Gastroesophageal sphincter (tissue), 4 donors: ENCODE measurements around the gene ADCY2. TPM values are rescaled to one million over a fixed set of nuclear protein-coding genes. Genes with fewer than 3 reads are reported as not detected.

Experiments used
- ATAC-seq: fragments of 150-250 bp; one replicate; pipeline ENCODE4 v1.9.1; 2016; ENCODE audit warnings: mild to moderate bottlenecking, moderate library complexity
- H3K27ac ChIP-seq, 4 donors: fragments of 200-600 bp; sonication (generic) in 3 of 4; 1 replicate in 3 of 4; 2 replicates in 1 of 4; pipeline ENCODE4 v1.5.1; 2016 to 2019
- H3K27me3 ChIP-seq: fragments of 200-600 bp; sonication (generic); one replicate; pipeline ENCODE4 v1.5.1; 2019
- H3K36me3 ChIP-seq, 2 donors: fragments of 200-600 bp; sonication (generic); one replicate each; pipeline ENCODE4 v1.5.1; 2019; ENCODE audit warnings: control low read depth in 1 of 2
- H3K4me1 ChIP-seq, 3 donors: fragments of 200-600 bp; sonication (generic); 1 replicate in 2 of 3; 2 replicates in 1 of 3; pipeline ENCODE4 v1.5.1; 2016 to 2019; ENCODE audit warnings: control low read depth in 2 of 3
- H3K4me3 ChIP-seq, 2 donors: fragments of 200-600 bp; sonication (generic); one replicate each; pipeline ENCODE4 v1.5.1; 2019; ENCODE audit warnings: mild to moderate bottlenecking in 1 of 2, moderate library complexity in 1 of 2
- H3K9me3 ChIP-seq, 3 donors: fragments of 200-600 bp; sonication (generic); one replicate each; pipeline ENCODE4 v1.5.1; 2017 to 2019; ENCODE audit warnings: control low read depth in 2 of 3
- EP300 ChIP-seq: sonication (generic); formaldehyde crosslinking; IDR thresholded peaks from one replicate; pipeline ENCODE4 v1.6.1; 2017; ENCODE audit warnings: antibody characterized with exemption, mild to moderate bottlenecking
- POLR2A ChIP-seq, 2 donors: fragments of 450-650 bp; IDR thresholded peaks; one replicate each; pipeline ENCODE4 v1.6.1; 2017; ENCODE audit warnings: antibody characterized with exemption in 2 of 2, mild to moderate bottlenecking in 2 of 2, moderate library complexity in 1 of 2
- POLR2AphosphoS5 ChIP-seq: sonication (generic); formaldehyde crosslinking; IDR thresholded peaks from one replicate; pipeline ENCODE4 v1.6.1; 2017; ENCODE audit warnings: antibody characterized with exemption
- WGBS, 2 donors: methylation state at CpG; one replicate each; pipeline ENCODE4 v1.1.5; 2018; ENCODE audit warnings: low coverage in 1 of 2; 5-methylcytosine and 5-hydroxymethylcytosine counted together
- total RNA-seq, 4 donors: library from RNA; depleted of rRNA; stranded (reverse); fragments of >200 nt; gene quantifications; one replicate each; pipeline ENCODE4 v1.1.0, GENCODE V29; 2016
- TF ChIP-seq, protein P1 (sequence below), 4 experiments: fragments of 200-600 bp in 2 of 4; fragments of 450-650 bp in 2 of 4; sonication (generic) in 1 of 4; IDR thresholded peaks; one replicate each; pipeline ENCODE4 v1.5.1; 2017 to 2019; ENCODE audit warnings: antibody characterized with exemption in 4 of 4, mild to moderate bottlenecking in 2 of 4, moderate library complexity in 2 of 4

The ADCY2 gene
- total RNA-seq, 4 donors from 2014 or later: 5.8 to 15.9 (median 8.9) TPM

DNA sequence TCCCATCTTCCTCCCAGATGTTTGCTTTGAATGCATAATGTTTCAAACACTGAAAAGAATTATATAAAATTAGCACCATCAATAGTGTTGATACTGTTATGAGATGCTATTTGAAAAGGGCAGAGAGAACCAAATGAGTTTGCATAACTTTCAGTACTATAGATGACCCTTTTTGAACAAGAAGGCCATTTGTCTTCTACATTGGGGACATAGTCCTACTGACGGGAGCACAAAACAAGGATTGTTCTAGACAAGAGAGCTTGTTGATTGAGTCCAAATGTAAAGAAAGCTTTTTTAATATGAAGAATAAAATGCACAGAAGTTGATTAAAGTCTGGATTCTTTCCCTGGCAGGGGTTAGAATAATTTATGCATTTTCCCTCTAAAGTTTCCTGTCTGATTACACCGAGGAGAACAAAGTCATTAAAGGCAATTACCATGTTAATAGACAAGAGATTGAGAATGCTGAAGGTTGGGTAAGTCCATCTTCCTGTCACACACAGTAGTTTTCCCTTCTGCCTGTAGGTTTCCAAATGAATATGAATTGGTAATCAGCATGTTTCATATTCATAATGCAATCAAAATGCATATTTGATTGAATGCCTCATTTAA lies 32.8 kb upstream of the ADCY2 start:
- Histone ChIP-seq H3K27me3 (no peaks in the 10 kb centered on the region), H3K4me1 (no peaks in the 10 kb centered on the region), H3K9me3 (no peaks in the 10 kb centered on the region), H3K36me3 (no peaks in the 10 kb centered on the region), H3K27ac (no peak overlapping the region), H3K4me3 (no peak overlapping the region)
- 51 to 54% methylated on average over 2 of the region's 2 CpGs for WGBS, 2 donors
- no peak for ATAC-seq
- no peak for TF ChIP-seq POLR2A (IDR thresholded peaks at IDR 0.05)
- no peak for TF ChIP-seq POLR2AphosphoS5
- TF ChIP-seq EP300: no peak
- TF ChIP-seq, protein P1, sequence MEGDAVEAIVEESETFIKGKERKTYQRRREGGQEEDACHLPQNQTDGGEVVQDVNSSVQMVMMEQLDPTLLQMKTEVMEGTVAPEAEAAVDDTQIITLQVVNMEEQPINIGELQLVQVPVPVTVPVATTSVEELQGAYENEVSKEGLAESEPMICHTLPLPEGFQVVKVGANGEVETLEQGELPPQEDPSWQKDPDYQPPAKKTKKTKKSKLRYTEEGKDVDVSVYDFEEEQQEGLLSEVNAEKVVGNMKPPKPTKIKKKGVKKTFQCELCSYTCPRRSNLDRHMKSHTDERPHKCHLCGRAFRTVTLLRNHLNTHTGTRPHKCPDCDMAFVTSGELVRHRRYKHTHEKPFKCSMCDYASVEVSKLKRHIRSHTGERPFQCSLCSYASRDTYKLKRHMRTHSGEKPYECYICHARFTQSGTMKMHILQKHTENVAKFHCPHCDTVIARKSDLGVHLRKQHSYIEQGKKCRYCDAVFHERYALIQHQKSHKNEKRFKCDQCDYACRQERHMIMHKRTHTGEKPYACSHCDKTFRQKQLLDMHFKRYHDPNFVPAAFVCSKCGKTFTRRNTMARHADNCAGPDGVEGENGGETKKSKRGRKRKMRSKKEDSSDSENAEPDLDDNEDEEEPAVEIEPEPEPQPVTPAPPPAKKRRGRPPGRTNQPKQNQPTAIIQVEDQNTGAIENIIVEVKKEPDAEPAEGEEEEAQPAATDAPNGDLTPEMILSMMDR (IDR thresholded peaks at IDR 0.05): no peak

DNA sequence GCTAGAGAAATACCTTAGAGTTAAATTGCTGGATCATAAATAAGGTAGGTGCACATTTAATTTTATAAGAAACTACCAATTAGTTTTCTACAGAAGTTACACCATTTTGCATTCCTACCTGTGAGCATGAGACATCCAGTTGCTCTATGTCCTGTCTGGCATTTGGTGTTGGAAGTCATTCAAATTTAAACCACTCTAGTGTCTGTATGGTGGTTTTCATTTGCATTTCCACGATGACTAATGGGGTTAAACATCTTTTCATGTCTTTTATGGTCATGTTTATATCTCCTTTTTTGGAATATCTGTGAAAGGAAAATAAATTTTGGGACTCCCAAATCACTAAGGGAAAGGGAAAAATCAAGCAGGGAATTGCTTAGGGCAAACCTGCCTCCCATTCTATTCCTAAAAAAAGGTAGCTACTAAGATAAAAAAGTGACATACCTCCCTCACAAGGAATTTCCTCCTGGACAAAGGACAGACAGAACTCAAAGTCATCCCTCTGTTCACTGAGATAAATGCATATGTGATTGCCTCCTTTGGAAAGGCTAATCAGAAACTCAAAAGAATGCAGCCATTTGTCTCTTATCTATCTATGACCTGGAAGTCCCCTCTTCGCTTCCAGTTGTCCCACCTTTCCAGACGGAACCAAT lies 31.6 kb upstream of the ADCY2 start:
- Histone ChIP-seq H3K9me3 (no peaks in the 10 kb centered on the region), H3K27me3 (no peaks in the 10 kb centered on the region), H3K4me1 (no peaks in the 10 kb centered on the region), H3K36me3 (no peaks in the 10 kb centered on the region), H3K4me3 (no peak overlapping the region), H3K27ac (no peak overlapping the region)
- TF ChIP-seq, protein P1 (IDR thresholded peaks at IDR 0.05): no peak
- TF ChIP-seq POLR2AphosphoS5: no peak
- no peak for TF ChIP-seq EP300
- no peak for TF ChIP-seq POLR2A (IDR thresholded peaks at IDR 0.05)
- 38 to 40% methylated on average over 1 to 3 of the region's 3 CpGs for WGBS, 2 donors
- no peak for ATAC-seq

DNA sequence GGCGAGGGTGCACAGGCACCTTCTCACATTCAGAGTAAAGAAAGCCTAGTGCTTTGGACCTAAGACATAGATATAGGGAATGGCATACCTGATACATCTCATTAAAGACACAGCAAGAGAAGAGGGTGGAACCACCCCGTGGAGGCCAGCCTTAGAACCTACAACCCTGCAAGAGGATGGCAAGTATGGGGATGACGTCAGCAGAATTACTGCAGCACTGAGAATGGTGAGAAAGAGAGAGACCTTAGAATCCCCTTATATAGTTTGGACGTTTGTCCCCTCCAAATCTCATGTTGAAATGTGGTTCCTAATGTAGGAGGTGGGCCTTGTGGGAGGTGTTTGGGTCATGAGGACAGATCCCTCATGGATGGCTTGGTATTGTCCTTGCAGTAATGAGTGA lies 28.2 kb upstream of the ADCY2 start:
- 67 to 71% methylated on average over 4 of the region's 4 CpGs for WGBS, 2 donors
- ATAC-seq: no peak

DNA sequence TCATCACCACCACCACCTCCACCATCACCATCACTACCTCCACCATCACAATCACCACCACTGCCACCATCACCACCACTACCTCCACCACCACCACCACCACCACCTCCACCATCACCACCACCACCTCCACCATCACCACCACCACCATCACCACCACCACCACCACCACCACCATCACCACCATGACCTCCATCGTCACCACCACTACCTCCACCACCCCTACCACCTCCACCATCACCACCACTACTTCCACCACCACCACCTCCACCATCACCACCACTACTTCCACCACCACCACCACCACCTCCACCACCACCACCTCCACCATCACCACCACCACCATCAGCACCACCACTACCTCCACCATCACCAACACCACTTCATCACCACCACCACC lies 23.5 kb upstream of the ADCY2 start:
- no peak for ATAC-seq
- no peak overlapping the region for H3K27ac ChIP-seq
- H3K4me1 ChIP-seq: no peaks in the 10 kb centered on the region
- no CpG with 5 or more reads among the region's 1 CpG for WGBS, 2 donors
- TF ChIP-seq POLR2AphosphoS5: no peak
- no peak for TF ChIP-seq POLR2A (IDR thresholded peaks at IDR 0.05)
- TF ChIP-seq, protein P1 (IDR thresholded peaks at IDR 0.05): no peak
- no peak for TF ChIP-seq EP300
- H3K36me3 ChIP-seq: no peaks in the 10 kb centered on the region
- no peak overlapping the region for H3K4me3 ChIP-seq
- H3K9me3 ChIP-seq: no peaks in the 10 kb centered on the region
- no peaks in the 10 kb centered on the region for H3K27me3 ChIP-seq

More for the DNA sequence above, 28.2 kb upstream of the ADCY2 start:
- no peaks in the 10 kb centered on the region for H3K4me1 ChIP-seq
- no peak overlapping the region for H3K4me3 ChIP-seq
- no peaks in the 10 kb centered on the region for H3K9me3 ChIP-seq
- H3K36me3 ChIP-seq: no peaks in the 10 kb centered on the region
- no peaks in the 10 kb centered on the region for H3K27me3 ChIP-seq
- no peak overlapping the region for H3K27ac ChIP-seq
- TF ChIP-seq EP300 (no peak), POLR2AphosphoS5 (no peak), POLR2A (IDR thresholded peaks at IDR 0.05) (no peak)
- TF ChIP-seq, protein P1 (IDR thresholded peaks at IDR 0.05): no peak

DNA sequence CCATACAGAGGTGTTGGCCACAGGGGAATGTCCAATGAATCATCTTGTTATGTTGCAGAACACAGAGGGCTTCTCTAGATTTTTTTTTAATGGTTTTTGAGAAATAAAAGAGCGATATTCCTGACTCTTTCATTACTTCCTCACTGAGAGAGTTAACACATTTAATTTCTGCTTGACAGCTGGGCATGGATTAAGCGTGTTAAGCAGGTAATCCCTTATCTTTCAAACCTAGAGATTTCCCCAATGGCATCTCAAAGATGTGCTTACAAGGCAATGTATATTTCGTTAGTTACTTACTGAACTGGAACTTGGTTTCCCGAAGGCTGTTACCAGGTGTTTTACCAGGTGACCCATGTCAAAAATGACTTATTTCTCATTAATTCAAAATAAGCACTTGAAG lies 21.8 kb upstream of the ADCY2 start:
- Histone ChIP-seq H3K4me1 (no peaks in the 10 kb centered on the region), H3K36me3 (no peaks in the 10 kb centered on the region), H3K27me3 (no peaks in the 10 kb centered on the region), H3K4me3 (no peak overlapping the region), H3K27ac (no peak overlapping the region), H3K9me3 (no peaks in the 10 kb centered on the region)
- WGBS, 2 donors: 42 to 54% methylated on average over 4 of the region's 4 CpGs
- ATAC-seq: no peak
- TF ChIP-seq, protein P1 (IDR thresholded peaks at IDR 0.05): no peak
- no peak for TF ChIP-seq EP300
- no peak for TF ChIP-seq POLR2A (IDR thresholded peaks at IDR 0.05)
- TF ChIP-seq POLR2AphosphoS5: no peak
